ENCODE measurements around the gene MAMDC4. TPM values are rescaled to one million over a fixed set of nuclear protein-coding genes. Genes with fewer than 3 reads are reported as not detected.
A peak's percentile ranks its signal among the peaks of the same experiment; 100 is the strongest.

Gene MAMDC4
- total and polyA plus RNA-seq, 2 of the 13 experiments (the other 11 are each of a cell fraction or from before 2014, with no cell fraction given): 6.0 to 6.8 TPM

DNA sequence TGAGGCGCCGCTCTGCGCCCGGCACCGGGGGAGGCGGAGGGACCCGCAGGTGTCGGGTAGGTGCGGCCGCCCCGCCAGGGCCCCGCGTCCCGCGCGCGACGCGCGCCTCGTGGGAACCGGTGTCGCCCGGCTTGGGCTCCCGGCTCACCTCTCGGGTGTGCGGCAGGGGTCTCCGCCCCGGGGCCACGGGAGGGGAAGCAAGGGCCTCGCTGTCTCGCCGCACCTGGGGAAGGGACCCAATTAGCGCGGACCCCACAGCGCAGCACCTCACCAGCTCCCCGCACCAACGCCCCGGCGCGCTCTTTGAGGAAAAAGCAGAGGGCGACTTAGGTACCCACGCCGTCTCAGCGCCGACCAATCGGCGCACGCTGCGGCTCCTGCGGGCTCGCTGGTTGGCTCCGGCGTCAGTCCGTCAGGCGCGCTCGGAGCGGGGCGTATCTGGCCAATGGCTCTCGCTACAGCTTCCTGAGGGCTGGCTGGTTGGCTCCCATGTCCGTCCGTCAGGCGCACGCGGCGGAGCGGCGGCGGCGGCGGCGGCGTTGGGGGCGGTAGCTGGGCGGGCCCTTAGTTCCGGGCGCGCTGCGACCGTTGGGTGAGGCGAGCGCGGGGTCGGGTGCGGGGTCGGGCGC is 33.9 kb downstream of the MAMDC4 start, which contains the start of gene TRAF2 (continued):
- peak; percentile 42; the same call in 1 of the 2 replicates for TF ChIP-seq ZNF749 (CRISPR knock-in tag; IDR thresholded peaks at IDR 0.05; ENCODE audit: borderline replicate concordance)
- TF ChIP-seq ZIK1 (CRISPR knock-in tag; IDR thresholded peaks at IDR 0.05; ENCODE audit: borderline replicate concordance, low read depth): peak; percentile 36; the same call in 1 of the 2 replicates
- TF ChIP-seq GLI4 (CRISPR knock-in tag; IDR thresholded peaks at IDR 0.05; ENCODE audit: borderline replicate concordance): 0 out of 2 replicates have a peak, but pooled peaks have one; percentile 43
- no peak for TF ChIP-seq ZNF674 (CRISPR knock-in tag; IDR thresholded peaks at IDR 0.05; ENCODE audit: low read depth)
- TF ChIP-seq, protein P1, sequence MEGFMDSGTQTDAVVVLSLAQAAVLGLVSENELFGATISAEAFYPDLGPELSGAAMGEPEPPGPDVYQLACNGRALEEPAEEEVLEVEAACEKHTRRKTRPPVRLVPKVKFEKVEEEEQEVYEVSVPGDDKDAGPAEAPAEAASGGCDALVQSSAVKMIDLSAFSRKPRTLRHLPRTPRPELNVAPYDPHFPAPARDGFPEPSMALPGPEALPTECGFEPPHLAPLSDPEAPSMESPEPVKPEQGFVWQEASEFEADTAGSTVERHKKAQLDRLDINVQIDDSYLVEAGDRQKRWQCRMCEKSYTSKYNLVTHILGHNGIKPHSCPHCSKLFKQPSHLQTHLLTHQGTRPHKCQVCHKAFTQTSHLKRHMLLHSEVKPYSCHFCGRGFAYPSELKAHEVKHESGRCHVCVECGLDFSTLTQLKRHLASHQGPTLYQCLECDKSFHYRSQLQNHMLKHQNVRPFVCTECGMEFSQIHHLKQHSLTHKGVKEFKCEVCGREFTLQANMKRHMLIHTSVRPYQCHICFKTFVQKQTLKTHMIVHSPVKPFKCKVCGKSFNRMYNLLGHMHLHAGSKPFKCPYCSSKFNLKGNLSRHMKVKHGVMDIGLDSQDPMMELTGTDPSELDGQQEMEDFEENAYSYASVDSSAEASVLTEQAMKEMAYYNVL (CRISPR knock-in tag; IDR thresholded peaks at IDR 0.05; ENCODE audit: borderline replicate concordance): no peak
- TF ChIP-seq, protein P2, sequence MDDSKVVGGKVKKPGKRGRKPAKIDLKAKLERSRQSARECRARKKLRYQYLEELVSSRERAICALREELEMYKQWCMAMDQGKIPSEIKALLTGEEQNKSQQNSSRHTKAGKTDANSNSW (CRISPR knock-in tag; IDR thresholded peaks at IDR 0.05; ENCODE audit: borderline replicate concordance): 0 out of 2 replicates have a peak, but pooled peaks have one; percentile 34
- 0 out of 2 replicates have a peak, but pooled peaks have one; percentile 52 for TF ChIP-seq ARNT2 (CRISPR knock-in tag; IDR thresholded peaks at IDR 0.05; ENCODE audit: low read depth)
- TF ChIP-seq ZNF343 (CRISPR knock-in tag; IDR thresholded peaks at IDR 0.05): no peak
- TF ChIP-seq, protein P3, sequence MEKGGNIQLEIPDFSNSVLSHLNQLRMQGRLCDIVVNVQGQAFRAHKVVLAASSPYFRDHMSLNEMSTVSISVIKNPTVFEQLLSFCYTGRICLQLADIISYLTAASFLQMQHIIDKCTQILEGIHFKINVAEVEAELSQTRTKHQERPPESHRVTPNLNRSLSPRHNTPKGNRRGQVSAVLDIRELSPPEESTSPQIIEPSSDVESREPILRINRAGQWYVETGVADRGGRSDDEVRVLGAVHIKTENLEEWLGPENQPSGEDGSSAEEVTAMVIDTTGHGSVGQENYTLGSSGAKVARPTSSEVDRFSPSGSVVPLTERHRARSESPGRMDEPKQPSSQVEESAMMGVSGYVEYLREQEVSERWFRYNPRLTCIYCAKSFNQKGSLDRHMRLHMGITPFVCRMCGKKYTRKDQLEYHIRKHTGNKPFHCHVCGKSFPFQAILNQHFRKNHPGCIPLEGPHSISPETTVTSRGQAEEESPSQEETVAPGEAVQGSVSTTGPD (CRISPR knock-in tag; IDR thresholded peaks at IDR 0.05): no peak
- TF ChIP-seq MED1 (CRISPR knock-in tag; IDR thresholded peaks at IDR 0.05): peak; percentile 54
- TF ChIP-seq, protein P4, sequence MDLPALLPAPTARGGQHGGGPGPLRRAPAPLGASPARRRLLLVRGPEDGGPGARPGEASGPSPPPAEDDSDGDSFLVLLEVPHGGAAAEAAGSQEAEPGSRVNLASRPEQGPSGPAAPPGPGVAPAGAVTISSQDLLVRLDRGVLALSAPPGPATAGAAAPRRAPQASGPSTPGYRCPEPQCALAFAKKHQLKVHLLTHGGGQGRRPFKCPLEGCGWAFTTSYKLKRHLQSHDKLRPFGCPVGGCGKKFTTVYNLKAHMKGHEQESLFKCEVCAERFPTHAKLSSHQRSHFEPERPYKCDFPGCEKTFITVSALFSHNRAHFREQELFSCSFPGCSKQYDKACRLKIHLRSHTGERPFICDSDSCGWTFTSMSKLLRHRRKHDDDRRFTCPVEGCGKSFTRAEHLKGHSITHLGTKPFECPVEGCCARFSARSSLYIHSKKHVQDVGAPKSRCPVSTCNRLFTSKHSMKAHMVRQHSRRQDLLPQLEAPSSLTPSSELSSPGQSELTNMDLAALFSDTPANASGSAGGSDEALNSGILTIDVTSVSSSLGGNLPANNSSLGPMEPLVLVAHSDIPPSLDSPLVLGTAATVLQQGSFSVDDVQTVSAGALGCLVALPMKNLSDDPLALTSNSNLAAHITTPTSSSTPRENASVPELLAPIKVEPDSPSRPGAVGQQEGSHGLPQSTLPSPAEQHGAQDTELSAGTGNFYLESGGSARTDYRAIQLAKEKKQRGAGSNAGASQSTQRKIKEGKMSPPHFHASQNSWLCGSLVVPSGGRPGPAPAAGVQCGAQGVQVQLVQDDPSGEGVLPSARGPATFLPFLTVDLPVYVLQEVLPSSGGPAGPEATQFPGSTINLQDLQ (CRISPR knock-in tag; IDR thresholded peaks at IDR 0.05): no peak
- TF ChIP-seq NKX3-1 (CRISPR knock-in tag; IDR thresholded peaks at IDR 0.05): peak; percentile 81; the same call in 1 of the 2 replicates
- TF ChIP-seq KLF12 (CRISPR knock-in tag; IDR thresholded peaks at IDR 0.05; ENCODE audit: borderline replicate concordance): peak; percentile 28; the same call in 1 of the 2 replicates
- TF ChIP-seq, protein P5, sequence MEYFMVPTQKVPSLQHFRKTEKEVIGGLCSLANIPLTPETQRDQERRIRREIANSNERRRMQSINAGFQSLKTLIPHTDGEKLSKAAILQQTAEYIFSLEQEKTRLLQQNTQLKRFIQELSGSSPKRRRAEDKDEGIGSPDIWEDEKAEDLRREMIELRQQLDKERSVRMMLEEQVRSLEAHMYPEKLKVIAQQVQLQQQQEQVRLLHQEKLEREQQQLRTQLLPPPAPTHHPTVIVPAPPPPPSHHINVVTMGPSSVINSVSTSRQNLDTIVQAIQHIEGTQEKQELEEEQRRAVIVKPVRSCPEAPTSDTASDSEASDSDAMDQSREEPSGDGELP (IDR thresholded peaks at IDR 0.05; ENCODE audit: borderline replicate concordance, low read depth): 0 out of 2 replicates have a peak, but pooled peaks have one; percentile 16
- peak; percentile 79; the same call in 1 of the 2 replicates for TF ChIP-seq MEIS2 (CRISPR knock-in tag; IDR thresholded peaks at IDR 0.05)
- TF ChIP-seq, protein P6, sequence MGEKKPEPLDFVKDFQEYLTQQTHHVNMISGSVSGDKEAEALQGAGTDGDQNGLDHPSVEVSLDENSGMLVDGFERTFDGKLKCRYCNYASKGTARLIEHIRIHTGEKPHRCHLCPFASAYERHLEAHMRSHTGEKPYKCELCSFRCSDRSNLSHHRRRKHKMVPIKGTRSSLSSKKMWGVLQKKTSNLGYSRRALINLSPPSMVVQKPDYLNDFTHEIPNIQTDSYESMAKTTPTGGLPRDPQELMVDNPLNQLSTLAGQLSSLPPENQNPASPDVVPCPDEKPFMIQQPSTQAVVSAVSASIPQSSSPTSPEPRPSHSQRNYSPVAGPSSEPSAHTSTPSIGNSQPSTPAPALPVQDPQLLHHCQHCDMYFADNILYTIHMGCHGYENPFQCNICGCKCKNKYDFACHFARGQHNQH (CRISPR knock-in tag; IDR thresholded peaks at IDR 0.05): peak; percentile 28; the same call in 1 of the 2 replicates
- 0 out of 2 replicates have a peak, but pooled peaks have one; percentile 15 for TF ChIP-seq MIXL1 (CRISPR knock-in tag; IDR thresholded peaks at IDR 0.05)
- TF ChIP-seq SALL1 (CRISPR knock-in tag; IDR thresholded peaks at IDR 0.05): peak; percentile 39
- 0 out of 2 replicates have a peak, but pooled peaks have one; percentile 31 for TF ChIP-seq ZNF331 (CRISPR knock-in tag; IDR thresholded peaks at IDR 0.05)
- TF ChIP-seq ELF1 (CRISPR knock-in tag; IDR thresholded peaks at IDR 0.05): peak; percentile 58
- peak; percentile 88 for TF ChIP-seq HNRNPLL (IDR thresholded peaks at IDR 0.05; ENCODE audit: low read depth, low read length, poor library complexity, severe bottlenecking)
